ENCODE data around the gene TOP3B.
"Not testable (repeated sequence)": the region's sequence is repeated elsewhere in the genome, so short reads cannot be mapped to it uniquely, and the experiment has no call there.

The TOP3B gene

GRCh38 chr22:21943571-21944448 is 38.8 kb downstream of the TOP3B start:
- DNase-seq = no peak

- DNase-seq = no peak
Measured at GRCh38 chr22:21942407-21943343, 39.9 kb downstream of the TOP3B start.

GRCh38 chr22:21941921-21942320 is 40.7 kb downstream of the TOP3B start:
- DNase-seq = no peak

GRCh38 chr22:21940521-21940920 is 42.1 kb downstream of the TOP3B start:
- no peak for DNase-seq

GRCh38 chr22:21939935-21940334 is 42.7 kb downstream of the TOP3B start:
- not testable (repeated sequence) for DNase-seq

- no peak for DNase-seq
Measured at GRCh38 chr22:21939461-21939913, 43.1 kb downstream of the TOP3B start.

- no peak for DNase-seq
Measured at GRCh38 chr22:21938906-21939305, 43.7 kb downstream of the TOP3B start.

- peak; percentile 91 to 93 for DNase-seq
Measured at GRCh38 chr22:21938071-21938822, 44.3 kb downstream of the TOP3B start.

GRCh38 chr22:21937821-21938070 is 44.8 kb downstream of the TOP3B start:
- no peak for DNase-seq

GRCh38 chr22:21937041-21937820 is 45.4 kb downstream of the TOP3B start:
- peak in 1 of 2 experiments; percentile 13 for DNase-seq

GRCh38 chr22:21936151-21936775 is 46.3 kb downstream of the TOP3B start:
- no peak for DNase-seq

GRCh38 chr22:21933910-21934309 is 48.7 kb downstream of the TOP3B start:
- no peak for DNase-seq

- DNase-seq = no peak
Measured at GRCh38 chr22:21933413-21933812, 49.2 kb downstream of the TOP3B start.

GRCh38 chr22:21932347-21932746 is 50.2 kb downstream of the TOP3B start:
- DNase-seq = no peak

GRCh38 chr22:21931056-21931455 is 51.5 kb downstream of the TOP3B start:
- no peak for DNase-seq

GRCh38 chr22:21929253-21929652 is 53.3 kb downstream of the TOP3B start:
- DNase-seq = peak; percentile 60 to 80

GRCh38 chr22:21928048-21928447 is 54.5 kb downstream of the TOP3B start:
- DNase-seq = no peak

GRCh38 chr22:21927174-21927823 is 55.3 kb downstream of the TOP3B start:
- peak in 1 of 2 experiments; percentile 39 for DNase-seq

- peak; percentile 89 to 94 for DNase-seq
Measured at GRCh38 chr22:21926728-21927127, 55.9 kb downstream of the TOP3B start.

- no peak for DNase-seq
Measured at GRCh38 chr22:21923163-21923561, 59.4 kb downstream of the TOP3B start.
